Transverse colon (tissue), 4 donors: Measurements from ENCODE around the gene SCAND1. TPM values are rescaled to one million over a fixed set of nuclear protein-coding genes. Genes with fewer than 3 reads are reported as not detected.

Experiments
- DNase-seq: peaks from one replicate; pipeline ENCODE4 v3.0.0-alpha.2; 2019
- H3K27ac ChIP-seq, 4 donors: fragments of 200-600 bp; sonication (generic); 2 replicates each; pipeline ENCODE4 v1.5.1; 2016 to 2018; ENCODE audit warnings: inconsistent platforms in 4 of 4
- H3K27me3 ChIP-seq: fragments of 200-600 bp; sonication (generic); 2 replicates; pipeline ENCODE4 v1.5.1; 2017; ENCODE audit warnings: inconsistent platforms
- H3K36me3 ChIP-seq, 4 donors: fragments of 200-600 bp; sonication (generic); 2 replicates each; pipeline ENCODE4 v1.5.1; 2017 to 2019; ENCODE audit warnings: inconsistent platforms in 4 of 4
- H3K4me1 ChIP-seq, 4 donors: fragments of 200-600 bp; sonication (generic); 2 replicates each; pipeline ENCODE4 v1.5.1; 2017 to 2020; ENCODE audit warnings: inconsistent platforms in 4 of 4
- H3K4me3 ChIP-seq, 4 donors: fragments of 200-600 bp; sonication (generic); 1 replicate in 1 of 4; 2 replicates in 3 of 4; pipeline versions ENCODE4 v1.5.1 to v1.6.1; 2017 to 2019; ENCODE audit warnings: inconsistent platforms in 4 of 4
- H3K9me3 ChIP-seq, 2 donors: fragments of 200-600 bp; sonication (generic); 2 replicates each; pipeline ENCODE4 v1.5.1; 2017 to 2019; ENCODE audit warnings: inconsistent platforms in 2 of 2
- EP300 ChIP-seq: sonication (generic); formaldehyde crosslinking; IDR thresholded peaks from one replicate; pipeline ENCODE4 v1.6.1; 2017; ENCODE audit warnings: antibody characterized with exemption, low read depth
- POLR2A ChIP-seq: fragments of 450-650 bp; IDR thresholded peaks from one replicate; pipeline ENCODE4 v1.6.1; 2016; ENCODE audit warnings: antibody characterized with exemption, mild to moderate bottlenecking, moderate library complexity
- POLR2AphosphoS5 ChIP-seq, 3 donors: sonication (generic); formaldehyde crosslinking; IDR thresholded peaks; one replicate each; pipeline ENCODE4 v1.6.1; 2016; ENCODE audit warnings: antibody characterized with exemption in 3 of 3
- WGBS, 2 donors: methylation state at CpG; one replicate each; pipeline ENCODE4 v1.1.5; 2018; ENCODE audit warnings: low coverage in 1 of 2; 5-methylcytosine and 5-hydroxymethylcytosine counted together
- in situ Hi-C, 4 donors: fragments of 200-750 bp; cut with MboI; loops; one replicate each; pipeline versions ENCODE4 v1.15.0 to v1.15.1; 2017; ENCODE audit warnings: low sequenced_read_pairs in 3 of 4, low pct_ligation_motif_present in 1 of 4, low pct_unique_long_range_greater_than_20kb in 1 of 4
- intact Hi-C: fragments of 100-400 bp; cut with DNase I; formaldehyde crosslinking; loops from one replicate; pipeline ENCODE4 v1.15.1; 2023; ENCODE audit warnings: low total_unique reads
- small RNA-seq, 4 donors: library from RNA; depleted of rRNA; stranded (forward); fragments of <200 nt; gene quantifications; one replicate each; pipeline ENCODE3, GENCODE V24; 2016
- total RNA-seq, 4 donors: library from RNA; depleted of rRNA; stranded (reverse); fragments of >200 nt; gene quantifications; one replicate each; pipeline ENCODE4 v1.1.0, GENCODE V29; 2016
- TF ChIP-seq, protein P1 (sequence below), 5 experiments: fragments of 200-600 bp in 3 of 5; fragments of 450-650 bp in 2 of 5; sonication (generic) in 3 of 5; IDR thresholded peaks; 1 replicate in 2 of 5; 2 replicates in 3 of 5; pipeline ENCODE4 v1.5.1; 2016 to 2017; ENCODE audit warnings: antibody characterized with exemption in 5 of 5, inconsistent platforms in 3 of 5, mild to moderate bottlenecking in 2 of 5, moderate library complexity in 1 of 5

SCAND1 gene
- total RNA-seq, 4 donors from 2014 or later, result 80.8 to 152 (median 109) TPM

DNA sequence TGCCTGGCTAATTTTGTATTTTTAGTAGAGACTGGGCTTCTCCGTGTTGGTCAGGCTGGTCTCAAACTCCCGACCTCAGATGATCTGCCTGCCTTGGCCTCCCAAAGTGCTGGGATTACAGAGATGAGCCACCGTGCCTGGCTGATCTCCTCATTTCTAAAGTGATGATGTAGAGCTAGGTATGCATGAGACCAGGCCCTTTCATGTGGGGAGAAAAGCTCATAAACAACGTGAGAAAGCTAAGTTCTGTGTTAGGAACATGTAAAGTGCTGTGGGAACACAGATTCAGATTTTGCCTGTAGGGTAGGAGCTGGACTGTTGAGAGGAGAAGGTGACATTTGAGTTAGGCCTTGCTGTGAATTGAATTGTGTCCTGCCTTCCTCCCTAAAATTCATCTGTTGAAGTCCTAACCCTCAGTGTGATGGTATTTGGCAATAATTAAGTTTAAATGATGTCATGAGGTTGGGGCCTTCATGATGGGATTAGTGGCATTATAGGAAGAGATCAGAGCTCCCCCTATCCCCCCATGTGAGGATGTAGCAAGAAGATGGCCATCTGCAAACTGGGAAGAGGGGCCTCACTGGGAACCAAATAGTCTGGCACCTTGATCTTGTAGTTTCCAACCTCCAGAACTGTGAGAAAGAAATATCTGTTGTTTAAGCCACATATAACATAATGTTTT lies 49.2 kb downstream of the SCAND1 start:
- in situ Hi-C loops (no loop called here), intact Hi-C loops (loop anchor here (10.0 kb wide), 1 partner anchor 330 kb away; no protein-coding TSS in a partner anchor)
- no peak overlapping the region for H3K27ac ChIP-seq
- H3K4me1 ChIP-seq, result no peaks in the 10 kb centered on the region
- no peaks in the 10 kb centered on the region for H3K27me3 ChIP-seq
- TF ChIP-seq, protein P1, sequence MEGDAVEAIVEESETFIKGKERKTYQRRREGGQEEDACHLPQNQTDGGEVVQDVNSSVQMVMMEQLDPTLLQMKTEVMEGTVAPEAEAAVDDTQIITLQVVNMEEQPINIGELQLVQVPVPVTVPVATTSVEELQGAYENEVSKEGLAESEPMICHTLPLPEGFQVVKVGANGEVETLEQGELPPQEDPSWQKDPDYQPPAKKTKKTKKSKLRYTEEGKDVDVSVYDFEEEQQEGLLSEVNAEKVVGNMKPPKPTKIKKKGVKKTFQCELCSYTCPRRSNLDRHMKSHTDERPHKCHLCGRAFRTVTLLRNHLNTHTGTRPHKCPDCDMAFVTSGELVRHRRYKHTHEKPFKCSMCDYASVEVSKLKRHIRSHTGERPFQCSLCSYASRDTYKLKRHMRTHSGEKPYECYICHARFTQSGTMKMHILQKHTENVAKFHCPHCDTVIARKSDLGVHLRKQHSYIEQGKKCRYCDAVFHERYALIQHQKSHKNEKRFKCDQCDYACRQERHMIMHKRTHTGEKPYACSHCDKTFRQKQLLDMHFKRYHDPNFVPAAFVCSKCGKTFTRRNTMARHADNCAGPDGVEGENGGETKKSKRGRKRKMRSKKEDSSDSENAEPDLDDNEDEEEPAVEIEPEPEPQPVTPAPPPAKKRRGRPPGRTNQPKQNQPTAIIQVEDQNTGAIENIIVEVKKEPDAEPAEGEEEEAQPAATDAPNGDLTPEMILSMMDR (IDR thresholded peaks at IDR 0.05), result no peak
- no peak for TF ChIP-seq EP300
- DNase-seq, result no peak
- no peaks in the 10 kb centered on the region for H3K36me3 ChIP-seq
- 93 to 100% methylated on average over 4 of the region's 4 CpGs for WGBS, 2 donors
- H3K9me3 ChIP-seq, result no peaks in the 10 kb centered on the region
- no peak overlapping the region for H3K4me3 ChIP-seq

DNA sequence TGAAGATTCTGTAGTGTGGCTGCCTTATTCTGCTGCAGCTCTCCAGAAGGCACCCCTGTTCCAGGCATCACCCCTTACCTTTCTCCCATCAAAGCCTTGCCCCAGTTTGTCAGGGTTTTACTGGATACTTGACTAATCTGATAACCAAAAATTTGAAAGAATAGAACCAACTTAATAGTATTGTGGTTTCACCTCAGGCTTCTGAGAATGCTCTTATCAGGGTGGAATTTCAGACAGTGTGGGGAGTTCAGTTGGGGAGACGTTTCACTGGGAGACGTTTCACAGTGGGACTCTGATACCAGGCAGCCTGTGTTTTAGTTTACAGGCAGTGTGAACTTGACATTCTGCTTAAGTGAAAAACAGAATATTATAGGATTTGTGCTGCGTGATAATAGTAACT lies 50.5 kb downstream of the SCAND1 start:
- Histone ChIP-seq H3K27me3 (no peaks in the 10 kb centered on the region), H3K4me3 (no peak overlapping the region), H3K4me1 (no peaks in the 10 kb centered on the region), H3K9me3 (no peaks in the 10 kb centered on the region), H3K36me3 (no peaks in the 10 kb centered on the region), H3K27ac (no peak overlapping the region)
- no peak for DNase-seq
- TF ChIP-seq POLR2AphosphoS5 (IDR thresholded peaks at IDR 0.05) (no peak), EP300 (no peak), POLR2A (no peak)
- TF ChIP-seq, protein P1 (IDR thresholded peaks at IDR 0.05), result no peak
- intact Hi-C loops (loop anchor here (10.0 kb wide), 1 partner anchor 329 kb away; no protein-coding TSS in a partner anchor), in situ Hi-C loops (no loop called here)
- WGBS, 2 donors, result 89 to 91% methylated on average over 3 of the region's 3 CpGs

Small RNA genes lying within 50 kb of the gene (small RNA-seq; reads per million reads assigned to genes)
- gene RNU6-937P, result 0 reads per million in 4 donors

Other genes with a start within 250 kb of the SCAND1 start
- gene RBM39, start 212.2 kb downstream of the SCAND1 start, total RNA-seq, result 100 to 1,000 TPM; 264 to 721 (median 416) TPM
- gene PHF20, start 182.5 kb downstream of the SCAND1 start, total RNA-seq, result 10 to 100 TPM; 20.6 to 88.6 (median 43.1) TPM
- gene CNBD2, start 14.1 kb upstream of the SCAND1 start, total RNA-seq, result 1 to 10 TPM in 3 of 4 donors, not detected in 1; 6.2 to 9.4 (median 7.8) TPM
- 100 to 1,000 TPM in 1 of 4 donors, 10 to 100 TPM in 3; 36.4 to 167 (median 79.4) TPM for gene EPB41L1, start 200.2 kb upstream of the SCAND1 start, total RNA-seq